B cell (primary cell): ENCODE results near the gene HUS1. TPM values are rescaled to one million over a fixed set of nuclear protein-coding genes. Genes with fewer than 3 reads are reported as not detected.

Experiments used
- ATAC-seq: fragments of 200-7000 bp; cut with Tn5 transposase; one replicate; pipeline ENCODE4 v1.10.0; 2021; ENCODE audit warnings: low read depth, mild to moderate bottlenecking, moderate number of reproducible peaks, moderate library complexity
- CTCF ChIA-PET: fragments of 350-600 bp; sonication (Branson Sonifier 250); formaldehyde crosslinking; loops from one replicate; lab custom pipeline; 2021; ENCODE audit warnings: antibody characterized with exemption, inconsistent platforms; lab: Charles Lee
- POLR2A ChIA-PET: fragments of 350-600 bp; sonication (Branson Sonifier 250); formaldehyde crosslinking; loops from one replicate; lab custom pipeline; 2021; ENCODE audit warnings: antibody characterized with exemption; lab: Charles Lee
- DNase-seq: peaks from one replicate; pipeline ENCODE4 v3.0.0; 2013
- H2AFZ ChIP-seq: 2 replicates; pipeline ENCODE4 v1.6.1; 2012; ENCODE audit warnings: mild to moderate bottlenecking, low read depth, low read length; ENCODE audit not compliant: insufficient read depth, poor library complexity, severe bottlenecking
- H3K27ac ChIP-seq, 2 donors: 1 replicate in 1 of 2; 2 replicates in 1 of 2; pipeline ENCODE4 v1.5.1; 2012 to 2013; ENCODE audit warnings: low read length in 2 of 2, mild to moderate bottlenecking in 2 of 2, moderate library complexity in 1 of 2
- H3K27me3 ChIP-seq, 4 experiments: fragments of 200-600 bp in 1 of 4; sonication (generic) in 1 of 4; replicated peaks in 1 of 4; 1 replicate in 2 of 4; 2 replicates in 2 of 4; pipeline versions ENCODE4 v1.6.1 to v1.7.0; 2013 to 2016; ENCODE audit warnings: low read length in 3 of 4, mild to moderate bottlenecking in 2 of 4, mixed read lengths in 1 of 4, moderate library complexity in 1 of 4; ENCODE audit not compliant: insufficient read depth in 4 of 4, control insufficient read depth in 3 of 4; ENCODE audit errors: control extremely low read depth in 1 of 4
- H3K36me3 ChIP-seq, 2 experiments: replicated peaks in 1 of 2; 1 replicate in 1 of 2; 2 replicates in 1 of 2; pipeline versions ENCODE4 v1.6.1 to v1.7.1; 2013; ENCODE audit warnings: low read length in 1 of 2; ENCODE audit not compliant: insufficient read depth in 2 of 2, control insufficient read depth in 1 of 2; ENCODE audit errors: control extremely low read depth in 1 of 2, extremely low read depth in 1 of 2
- H3K4me1 ChIP-seq, 2 donors: fragments of 200-600 bp in 1 of 2; sonication (generic) in 1 of 2; 1 replicate in 1 of 2; 2 replicates in 1 of 2; pipeline versions ENCODE4 v1.5.1 to v1.6.1; 2013 to 2017; ENCODE audit warnings: low read length in 2 of 2; ENCODE audit not compliant: control insufficient read depth in 2 of 2, insufficient read depth in 2 of 2
- H3K4me2 ChIP-seq: replicated peaks from 2 replicates; pipeline ENCODE3; 2012; ENCODE audit warnings: mild to moderate bottlenecking, low read depth, low read length; ENCODE audit not compliant: poor library complexity, severe bottlenecking
- H3K4me3 ChIP-seq, 5 experiments: fragments of 200-600 bp in 1 of 5; sonication (generic) in 1 of 5; 1 replicate in 3 of 5; 2 replicates in 2 of 5; pipeline versions ENCODE4 v1.5.1 to v1.7.0; 2011 to 2016; ENCODE audit warnings: low read length in 4 of 5, mild to moderate bottlenecking in 4 of 5, low read depth in 2 of 5, control low read depth in 1 of 5, moderate library complexity in 1 of 5; ENCODE audit not compliant: insufficient read depth in 1 of 5; ENCODE audit errors: control extremely low read depth in 1 of 5, extremely low read depth in 1 of 5
- H3K79me2 ChIP-seq: fragments of 200-600 bp; sonication (generic); one replicate; pipeline ENCODE4 v1.6.0; 2016; ENCODE audit warnings: low read length; ENCODE audit not compliant: control insufficient read depth, insufficient read depth
- H3K9ac ChIP-seq: fragments of 200-600 bp; sonication (generic); 2 replicates; pipeline ENCODE4 v1.6.1; 2017; ENCODE audit warnings: mild to moderate bottlenecking, low read length, moderate library complexity
- H3K9me3 ChIP-seq, 3 donors: one replicate each; pipeline versions ENCODE4 v1.6.1 to v1.7.1; 2013; ENCODE audit warnings: low read length in 2 of 3; ENCODE audit not compliant: control insufficient read depth in 2 of 3, insufficient read depth in 1 of 3; ENCODE audit errors: control extremely low read depth in 1 of 3
- H4K20me1 ChIP-seq: 2 replicates; pipeline ENCODE4 v1.6.0; 2012; ENCODE audit warnings: mild to moderate bottlenecking, low read length; ENCODE audit not compliant: insufficient read depth, control insufficient read depth, poor library complexity, severe bottlenecking
- H3K27ac Mint-ChIP-seq: one replicate; pipeline ENCODE4 v1.8.0; 2021; ENCODE audit warnings: mixed read lengths
- H3K27me3 Mint-ChIP-seq: one replicate; pipeline ENCODE4 v1.8.0; 2021; ENCODE audit warnings: mixed read lengths
- H3K4me1 Mint-ChIP-seq: one replicate; pipeline ENCODE4 v1.8.0; 2021; ENCODE audit warnings: mixed read lengths
- H3K4me3 Mint-ChIP-seq: one replicate; pipeline ENCODE4 v1.8.0; 2021; ENCODE audit warnings: mixed read lengths
- H3K9me3 Mint-ChIP-seq: one replicate; pipeline ENCODE4 v1.8.0; 2022; ENCODE audit warnings: mixed read lengths; ENCODE audit not compliant: insufficient read depth
- CTCF ChIP-seq: fragments of 200-600 bp; IDR thresholded peaks from one replicate; pipeline ENCODE4 v1.8.0; 2022; ENCODE audit warnings: antibody characterized with exemption, mild to moderate bottlenecking
- EZH2 ChIP-seq: IDR thresholded peaks from 2 replicates; pipeline ENCODE4 v1.6.1; 2012; ENCODE audit warnings: borderline replicate concordance, low read depth, mild to moderate bottlenecking, moderate library complexity, low read length; ENCODE audit not compliant: insufficient read depth, poor library complexity, severe bottlenecking
- WGBS: methylation state at CpG from one replicate; pipeline ENCODE4 v1.1.5; 2013; ENCODE audit warnings: missing lambda C conversion rate; ENCODE audit not compliant: insufficient coverage; 5-methylcytosine and 5-hydroxymethylcytosine counted together
- intact Hi-C: fragments of 100-400 bp; cut with micrococcal nuclease; formaldehyde crosslinking; loops from one replicate; pipeline ENCODE4 v1.10.0; 2022
- polyA plus RNA-seq: library from polyadenylated mRNA; depleted of rRNA; stranded (reverse); fragments of >200 nt; gene quantifications from 2 replicates; pipeline ENCODE4 v1.2.3, GENCODE V29; 2012
- total RNA-seq, 2 donors: library from RNA; stranded (reverse); fragments of 120-200 nt in 1 of 2; gene quantifications; 1 replicate in 1 of 2; 2 replicates in 1 of 2; pipeline versions ENCODE4 v1.2.3 to v1.2.4, GENCODE V29; 2013 to 2022

Gene HUS1
- total and polyA plus RNA-seq, 2 donors (not counting 1 experiment from before 2014, with no cell fraction given): 37.7 to 61.6 TPM

- Histone ChIP-seq H3K79me2 (no peaks in the 10 kb centered on the region), H3K4me1 (no peaks in the 10 kb centered on the region), H3K4me3 (no peak within 1 kb of the TSS), H2AFZ (no peak within 1 kb of the TSS), H3K4me2 (no peak within 1 kb of the TSS), H3K27me3 (no peaks in the 10 kb centered on the region), H3K9ac (no peak within 1 kb of the TSS), H3K9me3 (no peaks in the 10 kb centered on the region), H4K20me1 (no peaks in the 10 kb centered on the region), H3K36me3 (no peaks in the 10 kb centered on the region), H3K27ac (no peak within 1 kb of the TSS)
- no peak within 1 kb of the TSS for H3K4me3 Mint-ChIP-seq
- H3K27ac Mint-ChIP-seq: no peak within 1 kb of the TSS
- no peaks in the 10 kb centered on the region for H3K4me1 Mint-ChIP-seq
- WGBS: 89% methylated on average over 1 of the region's 7 CpGs
- TF ChIP-seq CTCF (no peak), EZH2 (no peak)
- ATAC-seq (no peak), DNase-seq (no peak)
- ChIA-PET CTCF (interaction anchor here (0.7 to 1.8 kb wide), 9 partner anchors 14 to 682 kb away, joined by 3 to 7 read pairs (median 4); no protein-coding TSS in a partner anchor), POLR2A (no interaction called here)
- H3K27me3 Mint-ChIP-seq: no peaks in the 10 kb centered on the region
- no peaks in the 10 kb centered on the region for H3K9me3 Mint-ChIP-seq
- intact Hi-C loops: loop anchor here (10.0 kb wide), 1 partner anchor 1217 kb away; no protein-coding TSS in a partner anchor
These were observed 31.1 kb downstream of the HUS1 start, which contains the start of gene PKD1L1 for GRCh38 chr7:47948141-47948790. Gene PKD1L1 (minus strand): TSS chr7:47948466. CDS start chr7:47948440, 26 bp downstream.

GRCh38 chr7:47947355-47947749, 32.1 kb downstream of the HUS1 start:
- Histone ChIP-seq H3K9ac (no peak overlapping the region), H3K4me3 (no peak overlapping the region), H4K20me1 (no peaks in the 10 kb centered on the region), H3K4me1 (no peaks in the 10 kb centered on the region), H2AFZ (no peak overlapping the region), H3K36me3 (no peaks in the 10 kb centered on the region), H3K27me3 (no peaks in the 10 kb centered on the region), H3K79me2 (no peaks in the 10 kb centered on the region), H3K9me3 (no peaks in the 10 kb centered on the region), H3K27ac (no peak overlapping the region), H3K4me2 (no peak overlapping the region)
- DNase-seq: no peak
- no peaks in the 10 kb centered on the region for H3K9me3 Mint-ChIP-seq
- no peaks in the 10 kb centered on the region for H3K4me1 Mint-ChIP-seq
- H3K4me3 Mint-ChIP-seq: no peak overlapping the region
- no peaks in the 10 kb centered on the region for H3K27me3 Mint-ChIP-seq
- WGBS: no CpG with 5 or more reads among the region's 7 CpGs
- ChIA-PET POLR2A (no interaction called here), CTCF (interaction anchor here (0.7 to 1.4 kb wide), 5 partner anchors 15 to 163 kb away, joined by 3 to 4 read pairs (median 3); no protein-coding TSS in a partner anchor)
- no peak overlapping the region for H3K27ac Mint-ChIP-seq
- intact Hi-C loops: loop anchor here (10.0 kb wide), 1 partner anchor 1217 kb away; no protein-coding TSS in a partner anchor
- ATAC-seq: no peak
- no peak for TF ChIP-seq EZH2
- TF ChIP-seq CTCF: no peak
